Tibial nerve (tissue), 4 donors: ENCODE data around the gene IGF2. TPM values are rescaled to one million over a fixed set of nuclear protein-coding genes. Genes with fewer than 3 reads are reported as not detected.

Experiments
- DNase-seq, 2 donors: peaks; one replicate each; pipeline ENCODE4 v3.0.0-alpha.2; 2019; ENCODE audit warnings: low spot score in 2 of 2
- H3K27ac ChIP-seq, 4 donors: fragments of 200-600 bp; sonication (generic) in 3 of 4; one replicate each; pipeline ENCODE4 v1.5.1; 2017 to 2019; ENCODE audit warnings: mild to moderate bottlenecking in 1 of 4
- H3K27me3 ChIP-seq, 2 donors: fragments of 200-600 bp; sonication (generic) in 1 of 2; one replicate each; pipeline versions ENCODE4 v1.5.1 to v1.6.0; 2017 to 2019
- H3K36me3 ChIP-seq, 3 donors: fragments of 200-600 bp; sonication (generic); one replicate each; pipeline ENCODE4 v1.5.1; 2018 to 2019
- H3K4me1 ChIP-seq, 4 donors: fragments of 200-600 bp; sonication (generic) in 3 of 4; one replicate each; pipeline ENCODE4 v1.5.1; 2017 to 2019
- H3K4me3 ChIP-seq, 4 donors: fragments of 200-600 bp; sonication (generic) in 3 of 4; one replicate each; pipeline ENCODE4 v1.5.1; 2017 to 2019; ENCODE audit warnings: mild to moderate bottlenecking in 1 of 4, moderate library complexity in 1 of 4
- H3K9me3 ChIP-seq, 4 donors: fragments of 200-600 bp; sonication (generic) in 3 of 4; one replicate each; pipeline ENCODE4 v1.5.1; 2017 to 2019
- CTCF ChIP-seq, 5 experiments: fragments of 200-600 bp in 3 of 5; fragments of 450-650 bp in 2 of 5; sonication (generic) in 3 of 5; IDR thresholded peaks; one replicate each; pipeline ENCODE4 v1.5.1; 2016 to 2019; ENCODE audit warnings: antibody characterized with exemption in 5 of 5, mild to moderate bottlenecking in 3 of 5, moderate library complexity in 2 of 5
- EP300 ChIP-seq, 2 donors: sonication (generic); formaldehyde crosslinking; IDR thresholded peaks; one replicate each; pipeline ENCODE4 v1.6.1; 2017; ENCODE audit warnings: antibody characterized with exemption in 2 of 2, mild to moderate bottlenecking in 1 of 2
- POLR2A ChIP-seq, 2 donors: fragments of 450-650 bp; IDR thresholded peaks; one replicate each; pipeline ENCODE4 v1.6.1; 2017; ENCODE audit warnings: antibody characterized with exemption in 2 of 2, mild to moderate bottlenecking in 2 of 2, moderate library complexity in 2 of 2
- WGBS, 2 donors: methylation state at CpG; one replicate each; pipeline ENCODE4 v1.1.5; 2018; 5-methylcytosine and 5-hydroxymethylcytosine counted together
- total RNA-seq, 4 donors: library from RNA; depleted of rRNA; stranded (reverse); fragments of >200 nt; gene quantifications; one replicate each; pipeline ENCODE4 v1.1.0, GENCODE V29; 2016

IGF2 gene
- total RNA-seq, 4 donors from 2014 or later, result 131 to 246 (median 173) TPM

GRCh38 chr11:2104524-2105440, 34.4 kb downstream of the IGF2 start:
- H3K9me3 ChIP-seq, result peaks cover 0 to 2% (median 0%) of the 10 kb centered on the region in 4 donors
- H3K27ac ChIP-seq, result no peak overlapping the region
- no peaks in the 10 kb centered on the region for H3K27me3 ChIP-seq
- no peak for TF ChIP-seq POLR2A (IDR thresholded peaks at IDR 0.05)
- TF ChIP-seq CTCF (IDR thresholded peaks at IDR 0.05), result no peak
- H3K4me3 ChIP-seq, result no peak overlapping the region
- H3K4me1 ChIP-seq, result peaks cover 0 to 18% (median 0%) of the 10 kb centered on the region in 4 donors
- 82 to 87% methylated on average over 16 to 18 of the region's 18 CpGs for WGBS, 2 donors
- no peak for DNase-seq
- no peaks in the 10 kb centered on the region for H3K36me3 ChIP-seq

- 92 to 93% methylated on average over 24 to 25 of the region's 25 CpGs for WGBS, 2 donors
- H3K27me3 ChIP-seq, result no peaks in the 10 kb centered on the region
- H3K4me1 ChIP-seq, result peaks cover 0 to 18% (median 0%) of the 10 kb centered on the region in 4 donors
- no peak for TF ChIP-seq EP300 (IDR thresholded peaks at IDR 0.05)
- no peak for TF ChIP-seq POLR2A (IDR thresholded peaks at IDR 0.05)
- no peak for TF ChIP-seq CTCF (IDR thresholded peaks at IDR 0.05)
- no peak overlapping the region for H3K27ac ChIP-seq
- H3K9me3 ChIP-seq, result no peaks in the 10 kb centered on the region
- H3K36me3 ChIP-seq, result no peaks in the 10 kb centered on the region
- no peak for DNase-seq
- no peak overlapping the region for H3K4me3 ChIP-seq
Observed at GRCh38 chr11:2103668-2104523, 35.3 kb downstream of the IGF2 start.

GRCh38 chr11:2102883-2103213, 36.3 kb downstream of the IGF2 start:
- H3K4me1 ChIP-seq, result peaks cover 0 to 25% (median 4%) of the 10 kb centered on the region in 4 donors
- no peaks in the 10 kb centered on the region for H3K36me3 ChIP-seq
- no peaks in the 10 kb centered on the region for H3K27me3 ChIP-seq
- 62 to 64% methylated on average over 2 of the region's 2 CpGs for WGBS, 2 donors
- no peaks in the 10 kb centered on the region for H3K9me3 ChIP-seq
- H3K4me3 ChIP-seq, result no peak overlapping the region
- TF ChIP-seq POLR2A (IDR thresholded peaks at IDR 0.05), result no peak
- TF ChIP-seq EP300 (IDR thresholded peaks at IDR 0.05), result no peak
- TF ChIP-seq CTCF (IDR thresholded peaks at IDR 0.05), result no peak
- no peak for DNase-seq
- no peak overlapping the region for H3K27ac ChIP-seq

GRCh38 chr11:2102132-2102882, 36.9 kb downstream of the IGF2 start:
- 66 to 69% methylated on average over 8 of the region's 8 CpGs for whole genome bisulfite sequencing, 2 donors
- peaks cover 0 to 31% (median 6%) of the 10 kb centered on the region in 4 donors for H3K4me1 ChIP-seq
- no peak for DNase-seq
- H3K9me3 ChIP-seq, result no peaks in the 10 kb centered on the region
- no peak overlapping the region for H3K4me3 ChIP-seq
- no peaks in the 10 kb centered on the region for H3K27me3 ChIP-seq
- no peak for TF ChIP-seq EP300 (IDR thresholded peaks at IDR 0.05)
- TF ChIP-seq CTCF (IDR thresholded peaks at IDR 0.05), result no peak
- no peak for TF ChIP-seq POLR2A (IDR thresholded peaks at IDR 0.05)
- H3K27ac ChIP-seq, result no peak overlapping the region
- H3K36me3 ChIP-seq, result no peaks in the 10 kb centered on the region
